ENCODE measurements around the gene GZMA.
A peak's percentile ranks its signal among the peaks of the same experiment; 100 is the strongest.

The GZMA gene

GRCh38 chr5:55063899-55064298 is 38.5 kb upstream of the GZMA start:
- H3K4me1 ChIP-seq (ENCODE audit: control insufficient read depth, insufficient read depth, low read depth, low read length): no peaks in the 10 kb centered on the region
- H3K79me1 ChIP-seq (replicated peaks; ENCODE audit: low read length, poor library complexity, severe bottlenecking): no peaks in the 10 kb centered on the region
- H3K36me3 ChIP-seq (ENCODE audit: control insufficient read depth in 1 of 2, insufficient read depth in 2 of 2, low read depth in 1 of 2, low read length in 2 of 2): no peaks in the 10 kb centered on the region
- no peak overlapping the region for H2BK15ac ChIP-seq (ENCODE audit: low read depth, poor library complexity, severe bottlenecking)
- H2BK5ac ChIP-seq (ENCODE audit: low read depth, low read length, poor library complexity, severe bottlenecking): no peak overlapping the region
- no peak overlapping the region for H3K4me3 ChIP-seq (ENCODE audit: insufficient read depth in 1 of 2, low read depth in 1 of 2, low read length in 2 of 2)
- H3K4ac ChIP-seq (ENCODE audit: low read depth in 1 of 2, low read length in 2 of 2): no peak overlapping the region
- H3K9me3 ChIP-seq (ENCODE audit: control insufficient read depth, low read length): no peaks in the 10 kb centered on the region
- no peak overlapping the region for H3K14ac ChIP-seq (ENCODE audit: low read length in 2 of 2)
- no peak overlapping the region for H4K91ac ChIP-seq (ENCODE audit: low read length)
- no peak overlapping the region for H4K8ac ChIP-seq (ENCODE audit: low read length)
- H3K4me2 ChIP-seq (ENCODE audit: low read length, poor library complexity, severe bottlenecking): no peak overlapping the region
- WGBS: 69% methylated on average over 2 of the region's 2 CpGs
- H2BK120ac ChIP-seq (ENCODE audit: low read depth, low read length): no peak overlapping the region
- no peak for DNase-seq
- no peak overlapping the region for H3K27ac ChIP-seq (ENCODE audit: low read length, poor library complexity, severe bottlenecking)
- H2AFZ ChIP-seq (ENCODE audit: low read depth, low read length): no peak overlapping the region
- no peak overlapping the region for H3K18ac ChIP-seq (ENCODE audit: low read depth in 1 of 2, low read length in 2 of 2)
- H3K23ac ChIP-seq (ENCODE audit: low read length in 2 of 2): no peak overlapping the region
- H2BK12ac ChIP-seq (ENCODE audit: low read length in 2 of 2): no peak overlapping the region
- H3K27me3 ChIP-seq (ENCODE audit: control insufficient read depth in 1 of 2, insufficient read depth in 1 of 2, low read length in 2 of 2): peaks cover 0 to 5% of the 10 kb centered on the region in 2 experiments
- H2AK5ac ChIP-seq (ENCODE audit: low read length, severe bottlenecking): no peak overlapping the region
- H3K9ac ChIP-seq (ENCODE audit: low read length): no peak overlapping the region

GRCh38 chr5:55064523-55064922 is 37.9 kb upstream of the GZMA start:
- Histone ChIP-seq H2BK5ac (ENCODE audit: low read depth, low read length, poor library complexity, severe bottlenecking) (no peak overlapping the region), H3K27me3 (ENCODE audit: control insufficient read depth in 1 of 2, insufficient read depth in 1 of 2, low read length in 2 of 2) (peaks cover 0 to 5% of the 10 kb centered on the region in 2 experiments), H3K4ac (ENCODE audit: low read depth in 1 of 2, low read length in 2 of 2) (no peak overlapping the region), H3K9ac (ENCODE audit: low read length) (no peak overlapping the region), H3K18ac (ENCODE audit: low read depth in 1 of 2, low read length in 2 of 2) (no peak overlapping the region), H4K91ac (ENCODE audit: low read length) (no peak overlapping the region), H2AK5ac (ENCODE audit: low read length, severe bottlenecking) (no peak overlapping the region), H2BK120ac (ENCODE audit: low read depth, low read length) (no peak overlapping the region), H2BK15ac (ENCODE audit: low read depth, poor library complexity, severe bottlenecking) (no peak overlapping the region), H3K9me3 (ENCODE audit: control insufficient read depth, low read length) (no peaks in the 10 kb centered on the region), H4K8ac (ENCODE audit: low read length) (no peak overlapping the region), H3K14ac (ENCODE audit: low read length in 2 of 2) (no peak overlapping the region), H3K4me3 (ENCODE audit: insufficient read depth in 1 of 2, low read depth in 1 of 2, low read length in 2 of 2) (no peak overlapping the region), H3K23ac (ENCODE audit: low read length in 2 of 2) (no peak overlapping the region), H3K4me2 (ENCODE audit: low read length, poor library complexity, severe bottlenecking) (no peak overlapping the region), H2AFZ (ENCODE audit: low read depth, low read length) (no peak overlapping the region), H3K27ac (ENCODE audit: low read length, poor library complexity, severe bottlenecking) (no peak overlapping the region), H3K4me1 (ENCODE audit: control insufficient read depth, insufficient read depth, low read depth, low read length) (no peaks in the 10 kb centered on the region), H3K79me1 (replicated peaks; ENCODE audit: low read length, poor library complexity, severe bottlenecking) (no peaks in the 10 kb centered on the region), H2BK12ac (ENCODE audit: low read length in 2 of 2) (no peak overlapping the region), H3K36me3 (ENCODE audit: control insufficient read depth in 1 of 2, insufficient read depth in 2 of 2, low read depth in 1 of 2, low read length in 2 of 2) (no peaks in the 10 kb centered on the region)
- DNase-seq: no peak
- WGBS: 80% methylated on average over 3 of the region's 3 CpGs

- Histone ChIP-seq H2BK5ac (ENCODE audit: low read depth, low read length, poor library complexity, severe bottlenecking) (no peak overlapping the region), H3K27ac (ENCODE audit: low read length, poor library complexity, severe bottlenecking) (no peak overlapping the region), H2BK12ac (ENCODE audit: low read length in 2 of 2) (no peak overlapping the region), H4K8ac (ENCODE audit: low read length) (no peak overlapping the region), H3K4me2 (ENCODE audit: low read length, poor library complexity, severe bottlenecking) (no peak overlapping the region), H3K4ac (ENCODE audit: low read depth in 1 of 2, low read length in 2 of 2) (no peak overlapping the region), H2BK120ac (ENCODE audit: low read depth, low read length) (no peak overlapping the region), H2AK5ac (ENCODE audit: low read length, severe bottlenecking) (no peak overlapping the region), H2BK15ac (ENCODE audit: low read depth, poor library complexity, severe bottlenecking) (no peak overlapping the region), H3K9ac (ENCODE audit: low read length) (no peak overlapping the region), H3K18ac (ENCODE audit: low read depth in 1 of 2, low read length in 2 of 2) (no peak overlapping the region), H3K36me3 (ENCODE audit: control insufficient read depth in 1 of 2, insufficient read depth in 2 of 2, low read depth in 1 of 2, low read length in 2 of 2) (no peaks in the 10 kb centered on the region), H4K91ac (ENCODE audit: low read length) (no peak overlapping the region), H3K4me1 (ENCODE audit: control insufficient read depth, insufficient read depth, low read depth, low read length) (no peaks in the 10 kb centered on the region), H3K4me3 (ENCODE audit: insufficient read depth in 1 of 2, low read depth in 1 of 2, low read length in 2 of 2) (no peak overlapping the region), H3K23ac (ENCODE audit: low read length in 2 of 2) (no peak overlapping the region), H3K14ac (ENCODE audit: low read length in 2 of 2) (peak overlapping the region in 1 of 2 experiments; percentile 20), H2AFZ (ENCODE audit: low read depth, low read length) (peak overlapping the region; percentile 27), H3K79me1 (replicated peaks; ENCODE audit: low read length, poor library complexity, severe bottlenecking) (no peaks in the 10 kb centered on the region), H3K9me3 (ENCODE audit: control insufficient read depth, low read length) (no peaks in the 10 kb centered on the region), H3K27me3 (ENCODE audit: control insufficient read depth in 1 of 2, insufficient read depth in 1 of 2, low read length in 2 of 2) (peaks cover 0 to 10% of the 10 kb centered on the region in 2 experiments)
- no peak for DNase-seq
- 86% methylated on average over 3 of the region's 3 CpGs for WGBS
These were observed 36.2 kb upstream of the GZMA start for GRCh38 chr5:55066277-55066676.

GRCh38 chr5:55070968-55071367 is 31.5 kb upstream of the GZMA start:
- peaks cover 0 to 11% of the 10 kb centered on the region in 2 experiments for H3K27me3 ChIP-seq (ENCODE audit: control insufficient read depth in 1 of 2, insufficient read depth in 1 of 2, low read length in 2 of 2)
- no peaks in the 10 kb centered on the region for H3K79me1 ChIP-seq (replicated peaks; ENCODE audit: low read length, poor library complexity, severe bottlenecking)
- no peak overlapping the region for H3K9ac ChIP-seq (ENCODE audit: low read length)
- no peak overlapping the region for H2AFZ ChIP-seq (ENCODE audit: low read depth, low read length)
- H2BK5ac ChIP-seq (ENCODE audit: low read depth, low read length, poor library complexity, severe bottlenecking): no peak overlapping the region
- H2BK15ac ChIP-seq (ENCODE audit: low read depth, poor library complexity, severe bottlenecking): no peak overlapping the region
- H3K4me2 ChIP-seq (ENCODE audit: low read length, poor library complexity, severe bottlenecking): no peak overlapping the region
- H3K4ac ChIP-seq (ENCODE audit: low read depth in 1 of 2, low read length in 2 of 2): no peak overlapping the region
- H3K4me1 ChIP-seq (ENCODE audit: control insufficient read depth, insufficient read depth, low read depth, low read length): no peaks in the 10 kb centered on the region
- peak overlapping the region in 1 of 2 experiments; percentile 32 for H3K14ac ChIP-seq (ENCODE audit: low read length in 2 of 2)
- no peak overlapping the region for H4K91ac ChIP-seq (ENCODE audit: low read length)
- H2BK120ac ChIP-seq (ENCODE audit: low read depth, low read length): no peak overlapping the region
- DNase-seq: no peak
- H3K36me3 ChIP-seq (ENCODE audit: control insufficient read depth in 1 of 2, insufficient read depth in 2 of 2, low read depth in 1 of 2, low read length in 2 of 2): no peaks in the 10 kb centered on the region
- H3K27ac ChIP-seq (ENCODE audit: low read length, poor library complexity, severe bottlenecking): no peak overlapping the region
- WGBS: 71% methylated on average over 1 of the region's 1 CpG
- no peak overlapping the region for H4K8ac ChIP-seq (ENCODE audit: low read length)
- no peaks in the 10 kb centered on the region for H3K9me3 ChIP-seq (ENCODE audit: control insufficient read depth, low read length)
- no peak overlapping the region for H3K18ac ChIP-seq (ENCODE audit: low read depth in 1 of 2, low read length in 2 of 2)
- no peak overlapping the region for H3K4me3 ChIP-seq (ENCODE audit: insufficient read depth in 1 of 2, low read depth in 1 of 2, low read length in 2 of 2)
- H2AK5ac ChIP-seq (ENCODE audit: low read length, severe bottlenecking): no peak overlapping the region
- H2BK12ac ChIP-seq (ENCODE audit: low read length in 2 of 2): no peak overlapping the region
- no peak overlapping the region for H3K23ac ChIP-seq (ENCODE audit: low read length in 2 of 2)
